CD4-positive, alpha-beta T cell (primary cell): ENCODE data around the gene LPP. TPM values are rescaled to one million over a fixed set of nuclear protein-coding genes. Genes with fewer than 3 reads are reported as not detected.

Experiments used
- ATAC-seq: fragments of 200-7000 bp; cut with Tn5 transposase; one replicate; pipeline ENCODE4 v1.10.0; 2022; ENCODE audit warnings: mild to moderate bottlenecking; ENCODE audit not compliant: poor library complexity
- CTCF ChIA-PET: fragments of 350-600 bp; sonication (Branson Sonifier 250); formaldehyde crosslinking; loops from one replicate; lab custom pipeline; 2021; ENCODE audit warnings: antibody characterized with exemption, inconsistent platforms; lab: Charles Lee
- POLR2A ChIA-PET: fragments of 350-600 bp; sonication (Branson Sonifier 250); formaldehyde crosslinking; loops from one replicate; lab custom pipeline; 2021; ENCODE audit warnings: antibody characterized with exemption, inconsistent platforms; lab: Charles Lee
- DNase-seq, 14 experiments: peaks; one replicate each; pipeline ENCODE4 v3.0.0-alpha.2; 2013 to 2020; ENCODE audit warnings: mixed read lengths in 2 of 14
- H3K27ac ChIP-seq, 2 donors: one replicate each; pipeline versions ENCODE4 v1.5.1 to v1.7.0; 2013; ENCODE audit warnings: low read length in 2 of 2, low read depth in 1 of 2, mild to moderate bottlenecking in 1 of 2
- H3K27me3 ChIP-seq, 2 experiments: 1 replicate in 1 of 2; 2 replicates in 1 of 2; pipeline versions ENCODE4 v1.6.1 to v1.7.0; 2013; ENCODE audit warnings: low read length in 2 of 2, control low read depth in 1 of 2, mild to moderate bottlenecking in 1 of 2, moderate library complexity in 1 of 2; ENCODE audit not compliant: insufficient read depth in 2 of 2, control insufficient read depth in 1 of 2
- H3K36me3 ChIP-seq: one replicate; pipeline ENCODE4 v1.6.1; 2013; ENCODE audit warnings: low read length, control low read depth; ENCODE audit not compliant: insufficient read depth
- H3K4me1 ChIP-seq: one replicate; pipeline ENCODE4 v1.6.1; 2013; ENCODE audit warnings: low read length, control low read depth; ENCODE audit not compliant: insufficient read depth
- H3K4me3 ChIP-seq: one replicate; pipeline ENCODE4 v1.5.1; 2013; ENCODE audit warnings: mild to moderate bottlenecking, low read length, moderate library complexity
- H3K9me3 ChIP-seq, 2 experiments: 1 replicate in 1 of 2; 2 replicates in 1 of 2; pipeline versions ENCODE4 v1.6.1 to v1.7.0; 2013; ENCODE audit warnings: low read length in 2 of 2, mild to moderate bottlenecking in 2 of 2, control low read depth in 1 of 2, moderate library complexity in 1 of 2; ENCODE audit not compliant: control insufficient read depth in 1 of 2, insufficient read depth in 1 of 2
- H3K27ac Mint-ChIP-seq: one replicate; pipeline ENCODE4 v1.8.0; 2020; ENCODE audit warnings: mixed read lengths
- H3K27me3 Mint-ChIP-seq: one replicate; pipeline ENCODE4 v1.8.0; 2021; ENCODE audit warnings: mixed read lengths
- H3K36me3 Mint-ChIP-seq: one replicate; pipeline ENCODE4 v1.8.0; 2021; ENCODE audit warnings: low read depth, mixed read lengths
- H3K4me1 Mint-ChIP-seq: one replicate; pipeline ENCODE4 v1.8.0; 2021; ENCODE audit warnings: low read depth, mixed read lengths
- H3K4me3 Mint-ChIP-seq: one replicate; pipeline ENCODE4 v1.8.0; 2020; ENCODE audit warnings: mild to moderate bottlenecking, mixed read lengths
- H3K9me3 Mint-ChIP-seq: one replicate; pipeline ENCODE4 v1.8.0; 2020; ENCODE audit warnings: mixed read lengths
- intact Hi-C, 2 experiments: fragments of 100-400 bp; cut with DNase I in 1 of 2; cut with micrococcal nuclease in 1 of 2; formaldehyde crosslinking; loops; one replicate each; pipeline versions ENCODE4 v1.15.1 to v1.9.0; 2023 to 2025; cut with DNase I, micrococcal nuclease
- total RNA-seq, 174 experiments: library from RNA in 2 of 174; stranded (reverse) in 2 of 174; gene quantifications; one replicate each; pipeline ENCODE4 v1.2.3 and lab custom pipeline; 2021 to 2026
- TF ChIP-seq, protein P1 (sequence below): fragments of 200-600 bp; IDR thresholded peaks from one replicate; pipeline ENCODE4 v1.8.0; 2022; ENCODE audit warnings: antibody characterized with exemption, mild to moderate bottlenecking

Gene LPP
- total RNA-seq, 2 experiments from 2014 or later = 45.6 to 45.9 TPM

DNA sequence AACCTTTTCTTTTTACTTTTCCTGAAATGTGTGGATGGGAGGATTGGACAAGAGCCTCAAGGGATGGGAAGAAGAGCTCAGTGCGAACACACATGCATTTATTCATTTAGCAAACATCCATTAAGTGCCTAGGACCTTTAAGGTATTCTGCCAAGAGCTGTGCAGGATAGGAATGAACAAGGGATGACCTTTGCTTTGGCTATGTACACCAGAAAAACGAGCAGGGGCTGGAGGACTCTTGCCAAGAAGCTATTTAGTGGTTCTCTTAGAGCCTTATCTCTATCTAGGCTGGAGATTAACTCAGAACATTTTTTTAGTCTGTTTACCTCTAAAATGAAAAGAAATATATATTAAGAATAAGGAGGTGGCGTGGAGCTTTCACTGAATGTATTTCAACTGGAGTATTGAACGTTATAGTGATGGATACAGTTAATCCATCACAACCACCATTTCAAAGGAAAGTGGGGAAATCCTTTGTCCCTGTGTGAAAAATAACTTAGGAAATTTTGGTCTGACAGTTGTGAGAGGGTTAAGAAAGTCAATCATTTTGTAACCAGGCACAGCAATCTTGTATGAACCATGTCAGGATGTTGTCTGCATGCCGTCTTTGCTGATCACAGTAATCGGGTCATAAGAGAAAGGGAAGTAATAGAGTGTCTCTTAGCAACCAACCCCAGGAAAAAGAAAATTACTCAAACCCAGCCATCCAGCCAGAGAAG is 279.0 kb downstream of the LPP start:
- intact Hi-C loops = no loop called here
- H3K27ac ChIP-seq = no peak overlapping the region

DNA sequence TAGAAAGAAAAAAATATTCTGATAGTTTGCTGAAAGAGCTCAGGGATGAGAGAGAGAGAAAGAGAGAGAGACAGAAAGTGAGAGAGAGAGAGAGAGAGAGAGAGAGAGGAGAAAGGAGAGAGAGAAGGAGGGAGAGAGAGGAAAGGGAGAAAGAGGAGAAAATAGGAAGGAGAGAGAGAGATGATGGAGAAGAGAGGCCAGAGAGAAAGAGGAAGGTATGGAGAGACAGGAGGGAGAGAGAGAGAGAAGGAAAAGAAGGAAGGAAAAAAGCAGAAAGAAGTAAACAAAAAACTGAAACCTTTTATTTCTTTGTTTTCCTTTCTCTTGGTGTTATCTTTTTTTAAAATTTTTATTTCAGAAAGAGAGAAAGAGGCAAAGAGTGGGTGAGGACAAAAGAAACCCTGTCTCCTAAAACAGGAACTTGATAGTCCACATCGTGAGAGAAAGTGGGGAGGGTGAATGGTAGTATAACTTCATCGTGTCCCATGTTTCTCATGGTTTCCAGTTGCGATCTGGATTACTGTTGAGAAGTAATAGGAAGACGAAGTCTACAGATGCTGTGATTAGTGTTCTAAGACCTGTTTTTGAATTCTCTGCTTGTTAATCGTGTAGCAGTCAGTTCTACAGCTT is 279.7 kb downstream of the LPP start:
- TF ChIP-seq, protein P1, sequence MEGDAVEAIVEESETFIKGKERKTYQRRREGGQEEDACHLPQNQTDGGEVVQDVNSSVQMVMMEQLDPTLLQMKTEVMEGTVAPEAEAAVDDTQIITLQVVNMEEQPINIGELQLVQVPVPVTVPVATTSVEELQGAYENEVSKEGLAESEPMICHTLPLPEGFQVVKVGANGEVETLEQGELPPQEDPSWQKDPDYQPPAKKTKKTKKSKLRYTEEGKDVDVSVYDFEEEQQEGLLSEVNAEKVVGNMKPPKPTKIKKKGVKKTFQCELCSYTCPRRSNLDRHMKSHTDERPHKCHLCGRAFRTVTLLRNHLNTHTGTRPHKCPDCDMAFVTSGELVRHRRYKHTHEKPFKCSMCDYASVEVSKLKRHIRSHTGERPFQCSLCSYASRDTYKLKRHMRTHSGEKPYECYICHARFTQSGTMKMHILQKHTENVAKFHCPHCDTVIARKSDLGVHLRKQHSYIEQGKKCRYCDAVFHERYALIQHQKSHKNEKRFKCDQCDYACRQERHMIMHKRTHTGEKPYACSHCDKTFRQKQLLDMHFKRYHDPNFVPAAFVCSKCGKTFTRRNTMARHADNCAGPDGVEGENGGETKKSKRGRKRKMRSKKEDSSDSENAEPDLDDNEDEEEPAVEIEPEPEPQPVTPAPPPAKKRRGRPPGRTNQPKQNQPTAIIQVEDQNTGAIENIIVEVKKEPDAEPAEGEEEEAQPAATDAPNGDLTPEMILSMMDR = no peak
- H3K27me3 Mint-ChIP-seq = no peaks in the 10 kb centered on the region
- ChIA-PET CTCF (no interaction called here), POLR2A (no interaction called here)
- peak overlapping the region; percentile 4 for H3K27ac Mint-ChIP-seq
- no peak overlapping the region for H3K4me3 Mint-ChIP-seq
- no peaks in the 10 kb centered on the region for H3K27me3 ChIP-seq
- intact Hi-C loops = no loop called here
- H3K27ac ChIP-seq = no peak overlapping the region
- H3K36me3 Mint-ChIP-seq = no peaks in the 10 kb centered on the region
- peaks cover 38% of the 10 kb centered on the region for H3K4me1 Mint-ChIP-seq
- DNase-seq (no peak), ATAC-seq (no peak)
- H3K4me3 ChIP-seq = no peak overlapping the region
- peaks cover 3% of the 10 kb centered on the region for H3K36me3 ChIP-seq
- peaks cover 6% of the 10 kb centered on the region for H3K4me1 ChIP-seq
- no peaks in the 10 kb centered on the region for H3K9me3 ChIP-seq
- H3K9me3 Mint-ChIP-seq = no peaks in the 10 kb centered on the region

More for the DNA sequence above, 279.0 kb downstream of the LPP start:
- Histone ChIP-seq H3K4me1 (peaks cover 4% of the 10 kb centered on the region), H3K36me3 (peaks cover 3% of the 10 kb centered on the region), H3K4me3 (no peak overlapping the region), H3K9me3 (no peaks in the 10 kb centered on the region), H3K27me3 (no peaks in the 10 kb centered on the region)
- H3K27me3 Mint-ChIP-seq = no peaks in the 10 kb centered on the region
- CTCF ChIA-PET = interaction anchor here (0.5 to 1.2 kb wide), 2 partner anchors 587 to 693 kb away, joined by 3 to 4 read pairs; no protein-coding TSS in a partner anchor
- POLR2A ChIA-PET = interaction anchor here (0.7 kb wide), 1 partner anchor 693 kb away, joined by 3 read pairs; no protein-coding TSS in a partner anchor
- no peaks in the 10 kb centered on the region for H3K36me3 Mint-ChIP-seq
- no peak overlapping the region for H3K4me3 Mint-ChIP-seq
- DNase-seq = peak in 3 of 14 experiments; percentile 39 to 53 (median 48)
- peak; percentile 49 for ATAC-seq
- H3K9me3 Mint-ChIP-seq = no peaks in the 10 kb centered on the region
- H3K27ac Mint-ChIP-seq = peak overlapping the region; percentile 4
- peaks cover 31% of the 10 kb centered on the region for H3K4me1 Mint-ChIP-seq
- TF ChIP-seq, protein P1 = no peak

DNA sequence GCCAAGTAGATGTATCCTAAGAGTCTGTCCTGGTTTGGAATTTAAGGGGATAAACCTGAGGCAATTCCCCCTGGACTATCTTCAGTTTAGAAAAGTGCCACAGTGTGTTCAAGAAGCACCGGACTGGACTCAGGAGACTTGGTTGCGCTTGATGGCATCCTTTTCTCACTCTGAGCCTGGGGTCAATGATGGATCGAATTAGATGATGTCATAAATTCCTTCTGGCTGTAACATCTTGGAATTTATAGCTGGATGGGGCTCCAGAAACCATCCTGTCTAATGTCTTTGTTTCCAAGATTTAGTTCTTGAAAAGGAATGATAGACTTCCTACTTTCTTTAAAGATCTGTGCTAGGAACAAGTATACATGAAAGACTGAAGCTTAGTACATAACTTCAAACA is 280.6 kb downstream of the LPP start:
- intact Hi-C loops = no loop called here
- H3K4me3 Mint-ChIP-seq = no peak overlapping the region
- TF ChIP-seq, protein P1 = no peak
- H3K4me1 ChIP-seq = peaks cover 12% of the 10 kb centered on the region
- H3K27me3 Mint-ChIP-seq = no peaks in the 10 kb centered on the region
- CTCF ChIA-PET = no interaction called here
- no peak overlapping the region for H3K27ac Mint-ChIP-seq
- H3K36me3 ChIP-seq = peaks cover 3% of the 10 kb centered on the region
- no peaks in the 10 kb centered on the region for H3K9me3 ChIP-seq
- peaks cover 47% of the 10 kb centered on the region for H3K4me1 Mint-ChIP-seq
- H3K9me3 Mint-ChIP-seq = no peaks in the 10 kb centered on the region
- H3K27ac ChIP-seq = no peak overlapping the region
- ATAC-seq (no peak), DNase-seq (no peak)
- POLR2A ChIA-PET = interaction anchor here (0.6 kb wide), 1 partner anchor 22 kb away, joined by 3 read pairs; no protein-coding TSS in a partner anchor
- no peaks in the 10 kb centered on the region for H3K27me3 ChIP-seq
- no peaks in the 10 kb centered on the region for H3K36me3 Mint-ChIP-seq
- H3K4me3 ChIP-seq = no peak overlapping the region
